ENCODE measurements around the gene DAZAP2.
"Not testable (repeated sequence)": the region's sequence is repeated elsewhere in the genome, so short reads cannot be mapped to it uniquely, and the experiment has no call there.

Gene DAZAP2

DNA sequence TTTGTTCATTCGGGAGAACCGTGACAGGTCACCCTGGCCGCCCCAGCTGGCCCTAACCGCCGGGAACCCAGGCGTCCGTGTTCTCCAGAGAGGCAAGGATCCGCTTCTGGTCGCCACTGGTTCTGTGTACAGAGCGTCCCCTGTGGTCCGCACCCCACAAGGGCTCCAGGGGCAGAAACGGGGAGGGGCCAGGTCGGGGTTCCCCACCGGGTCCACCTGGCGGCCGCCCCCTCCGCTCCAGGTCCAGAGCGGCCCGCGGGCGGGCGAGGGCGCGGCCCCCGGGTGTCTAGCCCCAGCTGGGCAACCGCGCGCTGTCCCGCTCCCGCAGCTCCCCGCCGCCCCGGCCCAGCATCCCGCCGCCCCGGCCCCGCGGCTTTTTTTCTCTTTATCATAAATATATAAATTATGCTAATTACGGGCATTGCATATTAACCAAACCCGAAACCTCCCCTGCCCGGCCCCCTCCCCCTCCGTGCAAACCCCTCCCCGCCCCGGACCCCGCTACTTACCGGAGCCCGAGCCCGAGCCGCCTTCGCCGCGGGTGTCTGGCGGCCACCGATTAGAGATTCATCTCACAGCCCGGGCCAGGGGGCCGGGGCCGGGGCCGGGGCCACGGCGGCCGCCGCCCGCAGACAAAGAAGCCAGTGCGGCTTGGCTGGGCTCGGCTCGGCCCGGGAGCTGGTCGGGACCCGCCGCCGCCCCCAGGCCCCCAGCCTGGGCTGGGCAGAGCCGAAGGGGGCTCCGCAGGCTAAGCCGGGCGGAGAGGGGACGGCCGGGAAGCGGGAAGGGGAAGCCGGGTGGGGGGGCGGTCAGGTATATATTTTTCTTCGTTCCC, 21.3 kb upstream of the DAZAP2 start:
- DNase-seq = peak; percentile 37

DNA sequence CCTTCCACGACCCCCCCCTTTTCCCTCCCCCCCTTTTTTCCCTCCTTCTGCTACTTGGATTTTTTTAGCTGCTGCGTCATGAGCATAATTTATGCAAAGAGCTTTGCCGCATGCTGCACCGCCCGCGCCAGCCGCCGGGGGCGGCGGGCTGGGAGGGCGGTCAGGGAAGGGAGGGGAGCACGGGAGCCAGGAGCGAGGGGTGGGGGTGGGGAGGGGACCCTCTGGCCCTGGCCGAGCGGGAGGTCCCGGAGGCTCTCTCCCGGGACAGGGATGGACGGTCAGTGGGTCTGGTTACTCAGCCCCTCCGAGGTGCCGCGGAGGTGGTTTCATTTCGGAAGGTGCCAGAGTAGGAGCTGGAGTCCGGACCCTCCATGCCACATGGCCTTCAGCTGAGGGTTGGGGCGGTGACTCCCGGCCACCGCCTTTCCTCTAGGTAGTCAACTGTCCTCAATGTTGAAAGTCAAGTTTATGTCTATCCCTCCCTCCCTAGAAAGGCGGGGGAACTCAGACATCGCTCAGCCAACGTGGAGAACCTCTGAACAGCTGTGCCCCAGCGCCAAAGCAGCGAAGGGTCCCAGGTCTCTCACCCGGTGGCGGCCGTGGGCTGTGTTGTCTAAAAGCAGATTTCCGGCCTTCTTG, 20.5 kb upstream of the DAZAP2 start, which contains the start of gene POU6F1:
POU6F1 (minus strand) TSS at position 95 of the 639 bp plus-strand sequence. CDS start 11,226 bp downstream, outside the sequence.
- DNase-seq = peak; percentile 74

DNA sequence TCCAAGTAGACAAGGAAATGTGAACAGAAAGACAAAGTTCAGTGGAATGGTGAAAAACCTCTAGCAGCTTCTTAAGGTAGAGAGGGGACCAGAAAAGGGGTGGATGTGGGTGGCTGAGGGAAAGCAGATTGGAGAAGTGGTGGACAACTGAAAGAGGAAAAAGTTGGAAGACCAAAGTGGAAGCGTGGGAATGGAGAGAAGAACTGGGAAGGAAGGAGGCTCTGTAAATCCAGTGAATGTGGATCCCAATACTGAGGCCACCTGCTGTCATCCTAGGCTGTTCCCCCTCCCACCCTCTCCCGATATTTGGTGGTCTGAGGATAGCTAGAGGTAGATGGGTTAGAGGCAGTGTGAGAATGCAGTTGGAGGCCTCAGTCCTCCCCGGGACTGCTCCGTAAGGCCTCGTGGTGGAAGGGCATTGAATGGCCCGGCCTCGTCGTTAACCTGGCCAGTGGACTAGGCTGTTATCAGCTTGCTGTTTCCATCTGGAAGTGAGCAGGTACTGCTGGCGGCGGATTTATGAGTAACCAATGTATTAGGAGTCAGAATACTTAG, 19.9 kb upstream of the DAZAP2 start:
- DNase-seq = no peak

DNA sequence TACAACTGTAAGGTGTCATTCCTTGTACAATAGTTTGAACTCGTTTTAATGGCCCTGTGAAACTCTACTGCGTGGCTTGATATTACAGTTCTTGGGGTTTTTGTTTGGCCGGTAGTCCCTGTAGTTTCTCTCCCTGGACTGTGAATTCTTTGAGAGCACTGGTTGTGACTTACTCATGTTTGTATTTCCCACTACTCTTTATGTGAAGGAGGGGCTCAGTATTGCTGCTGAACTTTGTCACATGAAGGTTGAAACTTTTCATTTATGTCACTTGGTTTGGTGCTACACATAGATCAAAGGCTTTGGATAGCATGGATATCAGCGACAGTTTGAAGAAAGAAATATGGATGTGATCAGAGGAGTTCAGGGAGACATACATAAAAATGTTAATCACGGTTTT, 19.3 kb upstream of the DAZAP2 start:
- DNase-seq = no peak

DNA sequence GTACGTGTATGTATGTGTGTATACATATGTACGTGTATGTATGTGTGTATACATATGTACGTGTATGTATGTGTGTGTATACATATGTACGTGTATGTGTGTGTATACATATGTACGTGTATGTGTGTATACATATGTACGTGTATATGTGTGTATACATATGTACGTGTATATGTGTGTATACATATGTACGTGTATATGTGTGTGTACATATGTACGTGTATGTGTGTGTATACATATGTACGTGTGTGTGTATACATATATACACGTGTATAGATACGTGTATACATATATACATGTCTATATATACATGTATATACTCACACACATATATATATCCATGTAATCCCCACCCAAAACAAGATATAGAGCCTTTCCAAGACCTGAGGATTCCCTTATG, 18.8 kb upstream of the DAZAP2 start:
- not testable (repeated sequence) for DNase-seq

DNA sequence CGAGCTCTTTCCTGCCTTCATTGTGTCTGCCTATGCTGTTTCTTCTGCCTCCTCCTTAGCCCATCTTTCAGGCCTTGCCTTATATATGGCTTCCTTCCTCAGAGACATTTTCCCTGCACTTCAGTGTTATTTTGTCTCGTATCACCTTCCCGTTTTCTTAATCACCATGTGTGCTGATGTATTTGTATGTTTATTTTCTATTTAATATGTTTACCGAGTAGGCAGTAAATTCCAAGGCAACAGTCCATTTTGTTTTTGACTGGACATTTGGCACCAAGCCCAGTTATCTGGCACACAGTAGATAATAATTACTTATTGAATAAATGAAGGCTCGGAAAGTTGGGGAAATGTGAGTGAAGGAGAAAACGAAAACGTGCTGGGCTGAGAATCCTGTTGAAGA, 16.2 kb upstream of the DAZAP2 start:
- DNase-seq = no peak

DNA sequence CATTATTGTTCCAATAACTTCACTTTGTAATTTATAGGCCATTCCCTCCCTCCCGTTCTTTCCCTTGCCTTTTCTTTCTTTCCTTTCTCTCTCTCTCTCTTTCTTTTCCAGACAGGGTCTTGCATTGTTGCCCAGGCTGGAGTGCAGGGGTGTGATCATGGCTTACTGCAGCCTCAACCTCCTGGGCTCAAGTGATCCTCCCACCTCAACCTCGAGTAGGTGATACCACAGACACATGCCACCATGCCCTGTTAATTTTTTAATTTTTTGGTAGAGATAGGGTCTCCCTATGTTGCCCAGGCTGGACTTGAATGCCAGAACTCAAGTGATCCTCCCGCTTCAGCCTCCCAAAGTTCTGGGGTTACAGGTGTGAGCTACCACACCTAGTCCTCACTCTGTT, 14.0 kb upstream of the DAZAP2 start:
- DNase-seq = no peak

DNA sequence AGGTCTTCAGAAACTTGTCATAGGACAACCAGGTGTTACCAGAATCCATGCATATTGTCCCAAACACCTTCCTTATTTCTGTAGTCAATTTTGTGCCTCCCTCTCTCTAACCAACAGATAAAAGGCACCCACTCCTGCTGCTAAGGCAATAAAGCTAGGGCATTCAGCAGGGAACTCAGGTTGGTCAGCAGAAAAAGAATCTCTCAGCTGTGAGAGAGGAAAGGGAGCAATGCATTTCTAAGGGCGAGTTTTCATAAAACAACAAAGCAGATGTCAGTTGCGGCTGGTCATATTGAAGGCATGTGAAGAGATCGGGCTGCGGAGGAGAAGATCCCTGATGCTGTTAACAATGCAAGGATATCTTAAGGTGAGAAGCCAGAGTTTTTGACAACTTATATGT, 13.4 kb upstream of the DAZAP2 start:
- DNase-seq = no peak

DNA sequence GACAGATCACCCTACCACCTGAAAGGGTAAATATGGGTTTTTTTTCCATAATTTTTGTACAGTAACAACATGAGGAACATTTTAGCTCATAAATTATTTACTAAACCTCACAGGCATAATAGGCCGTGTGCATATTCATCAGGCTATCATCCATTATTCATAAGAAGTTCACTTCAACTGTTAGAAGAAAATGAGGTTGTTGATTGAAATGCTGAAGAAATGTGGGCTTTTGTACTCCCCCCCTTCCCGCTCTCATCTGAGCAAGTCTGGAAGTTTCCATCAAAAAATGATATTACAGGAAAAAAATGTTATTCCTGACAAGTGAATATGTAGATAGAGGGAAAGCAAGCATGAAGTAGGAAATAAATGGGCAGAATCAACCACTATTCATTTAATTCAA, 12.9 kb upstream of the DAZAP2 start:
- no peak for DNase-seq

DNA sequence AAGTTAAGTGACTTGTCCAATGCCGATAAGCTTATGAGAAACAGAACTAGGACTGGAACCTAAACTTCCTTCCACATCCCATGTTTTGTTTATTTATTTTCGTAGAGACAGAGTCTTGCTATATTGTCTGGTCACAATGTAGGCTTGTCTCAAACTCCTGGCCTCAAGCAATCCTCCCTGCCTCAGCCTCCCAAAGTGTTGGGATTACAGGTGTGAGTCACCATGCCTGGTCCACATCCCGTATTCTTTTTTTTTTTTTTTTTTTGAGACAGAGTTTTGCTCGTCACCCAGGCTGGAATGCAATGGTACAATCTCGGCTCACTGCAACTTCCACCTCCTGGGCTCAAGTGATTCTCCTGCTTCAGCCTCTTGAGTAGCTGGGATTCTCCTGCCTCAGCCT, 11.5 kb upstream of the DAZAP2 start:
- DNase-seq = not testable (repeated sequence)

DNA sequence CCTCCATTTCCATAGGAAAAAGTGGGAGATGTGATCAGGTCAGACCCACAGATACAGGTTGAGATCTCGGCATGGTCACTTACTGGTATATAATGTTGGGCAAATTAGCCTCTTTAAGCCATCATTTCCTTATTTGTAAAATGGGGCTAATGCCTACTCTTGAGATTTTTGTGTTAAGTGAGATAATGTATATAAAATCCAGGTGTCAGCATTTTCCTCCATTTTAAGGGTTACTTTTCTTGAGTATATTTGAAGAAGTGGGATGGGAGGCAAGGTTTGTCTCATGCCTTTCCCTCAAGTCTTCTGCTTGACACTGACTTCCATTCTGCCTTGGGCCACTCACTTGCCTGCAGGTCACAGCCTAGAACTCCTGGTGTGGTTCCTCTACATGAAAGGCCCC, 10.7 kb upstream of the DAZAP2 start:
- no peak for DNase-seq

DNA sequence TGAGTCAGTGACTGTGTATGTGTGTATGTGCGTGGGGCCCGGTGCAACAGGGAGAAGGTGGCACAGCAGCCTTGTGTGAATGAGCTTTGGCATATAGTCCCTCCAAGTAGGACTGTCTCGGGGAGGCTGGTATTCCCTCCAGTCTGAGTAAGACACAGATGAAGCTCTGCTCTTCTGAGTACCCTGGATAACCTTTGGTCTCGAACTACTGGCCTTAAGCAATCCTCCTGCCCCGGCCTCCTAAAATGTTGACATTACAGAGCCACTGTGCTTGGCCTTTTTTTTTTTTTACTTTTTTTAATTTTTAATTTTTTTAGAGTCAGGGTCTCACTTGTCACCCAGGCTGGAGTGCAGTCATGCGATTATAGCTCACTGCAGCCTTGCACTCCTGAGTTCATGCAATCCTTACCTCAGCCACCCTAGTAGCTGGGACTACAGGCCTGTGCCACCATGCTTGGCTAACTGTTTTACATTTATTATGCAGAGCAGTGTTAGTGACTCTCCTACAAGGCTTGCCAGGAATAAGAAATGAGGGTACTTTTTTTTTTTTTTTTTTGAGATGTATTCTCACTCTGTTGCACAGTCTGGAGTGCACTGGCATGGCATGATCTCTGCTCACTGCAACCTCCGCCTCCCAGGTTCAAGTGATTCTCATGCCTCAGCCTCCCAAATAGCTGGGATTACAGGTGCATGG, 9.4 kb upstream of the DAZAP2 start:
- DNase-seq = no peak

DNA sequence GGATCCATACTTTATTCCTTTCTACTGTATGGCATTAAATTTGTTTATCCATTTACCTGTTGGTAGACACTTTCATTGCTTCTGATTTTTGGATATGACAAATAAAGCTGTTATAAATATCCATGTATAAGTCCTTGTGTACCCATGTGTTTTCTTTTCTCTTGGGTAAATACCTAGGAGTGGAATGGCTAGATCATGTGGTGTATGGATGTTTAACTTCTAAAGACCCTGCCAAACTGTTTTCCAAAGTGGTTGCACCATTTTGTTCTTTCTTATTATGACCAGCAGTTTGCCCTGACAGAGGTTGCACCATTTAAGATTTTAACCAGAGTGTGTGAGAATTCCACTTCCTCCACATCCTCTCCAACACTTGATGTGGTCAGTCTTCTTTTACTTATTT, 6.0 kb upstream of the DAZAP2 start:
- no peak for DNase-seq

DNA sequence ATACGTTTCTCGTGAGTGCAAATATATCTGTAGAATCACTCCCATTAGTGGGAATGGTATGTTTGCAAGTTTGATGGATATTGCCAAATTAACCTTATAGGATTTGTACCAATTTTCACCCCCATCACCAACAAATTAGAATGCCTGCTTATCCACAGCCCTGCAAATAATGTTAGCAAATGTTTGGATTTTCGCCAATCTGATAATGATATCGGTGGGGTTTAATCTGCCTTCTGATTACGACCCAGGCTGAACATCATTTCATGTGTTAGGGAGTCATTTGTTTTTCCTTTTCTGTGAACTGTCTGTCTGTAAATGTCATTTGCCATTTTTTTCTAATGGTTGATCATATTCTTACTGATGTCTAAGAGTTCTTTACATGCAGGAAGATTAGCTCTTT, 4.1 kb upstream of the DAZAP2 start:
- no peak for DNase-seq

DNA sequence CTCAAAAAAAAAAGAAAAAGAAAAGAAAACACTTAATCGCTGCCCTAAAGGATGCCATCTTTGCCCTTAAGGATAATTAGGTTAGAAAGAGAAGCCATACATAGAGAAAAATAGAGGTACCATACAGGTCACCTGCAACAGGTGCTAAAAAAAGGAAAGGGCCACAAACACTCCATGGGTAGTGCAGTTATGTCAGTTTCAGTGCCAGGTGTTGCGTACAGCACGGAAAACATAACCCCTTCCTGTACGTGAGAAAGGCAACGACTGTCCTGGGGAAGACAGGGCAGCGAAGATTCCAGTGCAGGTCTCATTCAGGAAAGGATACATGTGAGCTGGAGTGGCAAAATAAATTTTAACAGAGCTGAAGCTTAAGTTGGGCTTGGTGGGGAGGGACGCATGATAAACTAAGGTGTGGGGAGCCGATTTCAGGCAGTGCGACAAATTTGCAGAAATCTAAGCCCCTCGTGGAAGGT, 553 bp upstream of the DAZAP2 start:
- no peak for DNase-seq

DNA sequence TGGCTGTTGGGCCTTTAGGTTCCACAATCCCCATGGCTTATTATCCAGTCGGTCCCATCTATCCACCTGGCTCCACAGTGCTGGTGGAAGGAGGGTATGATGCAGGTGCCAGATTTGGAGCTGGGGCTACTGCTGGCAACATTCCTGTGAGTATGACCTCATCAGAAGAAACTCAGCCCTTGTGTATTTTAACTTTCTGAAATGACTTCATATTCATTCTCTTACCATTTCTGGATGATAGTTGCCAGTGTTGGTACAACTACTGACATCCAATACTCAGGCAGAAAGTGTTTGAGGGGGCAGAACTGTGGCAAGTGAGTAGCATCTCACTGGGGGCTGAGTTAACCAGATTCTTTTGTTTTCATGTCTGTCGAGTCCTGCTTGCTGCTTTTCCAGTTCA, 2.3 kb downstream of the DAZAP2 start:
- no peak for DNase-seq

DNA sequence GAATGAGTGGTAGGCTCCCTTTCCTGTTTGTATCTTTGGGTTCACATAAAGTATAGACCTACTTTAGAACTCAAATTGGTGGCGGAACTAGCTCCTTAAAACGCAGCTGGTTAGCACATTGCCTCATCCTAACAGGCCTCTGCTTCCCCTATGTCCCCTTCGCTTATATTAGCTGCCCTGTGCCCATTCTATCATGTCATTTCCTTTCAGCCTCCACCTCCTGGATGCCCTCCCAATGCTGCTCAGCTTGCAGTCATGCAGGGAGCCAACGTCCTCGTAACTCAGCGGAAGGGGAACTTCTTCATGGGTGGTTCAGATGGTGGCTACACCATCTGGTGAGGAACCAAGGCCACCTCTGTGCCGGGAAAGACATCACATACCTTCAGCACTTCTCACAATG, 3.5 kb downstream of the DAZAP2 start:
- DNase-seq = no peak

DNA sequence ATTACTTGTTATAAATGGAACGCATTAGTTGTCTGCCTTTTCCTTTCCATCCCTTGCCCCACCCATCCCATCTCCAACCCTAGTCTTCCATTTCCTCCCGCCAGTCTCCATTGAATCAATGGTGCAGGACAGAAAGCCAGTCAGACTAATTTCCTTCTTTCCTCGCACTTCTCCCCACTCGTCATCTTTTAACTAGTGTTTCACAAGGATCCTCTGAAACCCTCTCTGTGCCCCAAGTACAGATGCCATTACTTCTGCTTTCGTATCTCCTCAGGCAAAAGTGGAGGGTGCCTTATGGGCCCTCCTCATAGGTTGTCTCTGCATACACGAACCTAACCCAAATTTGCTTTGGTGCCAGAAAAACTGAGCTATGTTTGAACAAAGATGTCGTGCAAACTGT, 4.2 kb downstream of the DAZAP2 start:
- DNase-seq = no peak

DNA sequence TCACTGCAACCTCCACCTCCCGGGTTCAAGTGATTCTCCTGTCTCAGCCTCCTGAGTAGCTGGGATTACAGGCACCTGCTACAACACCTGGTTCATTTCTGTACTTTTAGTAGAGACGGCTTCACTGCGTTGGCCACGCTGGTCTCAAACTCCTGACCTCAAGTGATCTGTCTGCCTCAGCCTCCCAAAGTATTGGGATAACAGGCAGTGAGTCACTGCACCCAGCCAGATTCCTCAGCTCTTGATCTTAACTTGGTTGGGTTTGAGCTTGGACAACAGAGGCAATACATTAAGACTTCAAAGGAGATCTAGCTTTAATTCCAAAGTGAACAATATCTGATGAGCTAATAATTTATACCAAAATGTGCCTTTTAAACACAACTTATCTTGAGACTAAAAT, 5.6 kb downstream of the DAZAP2 start:
- DNase-seq = no peak

DNA sequence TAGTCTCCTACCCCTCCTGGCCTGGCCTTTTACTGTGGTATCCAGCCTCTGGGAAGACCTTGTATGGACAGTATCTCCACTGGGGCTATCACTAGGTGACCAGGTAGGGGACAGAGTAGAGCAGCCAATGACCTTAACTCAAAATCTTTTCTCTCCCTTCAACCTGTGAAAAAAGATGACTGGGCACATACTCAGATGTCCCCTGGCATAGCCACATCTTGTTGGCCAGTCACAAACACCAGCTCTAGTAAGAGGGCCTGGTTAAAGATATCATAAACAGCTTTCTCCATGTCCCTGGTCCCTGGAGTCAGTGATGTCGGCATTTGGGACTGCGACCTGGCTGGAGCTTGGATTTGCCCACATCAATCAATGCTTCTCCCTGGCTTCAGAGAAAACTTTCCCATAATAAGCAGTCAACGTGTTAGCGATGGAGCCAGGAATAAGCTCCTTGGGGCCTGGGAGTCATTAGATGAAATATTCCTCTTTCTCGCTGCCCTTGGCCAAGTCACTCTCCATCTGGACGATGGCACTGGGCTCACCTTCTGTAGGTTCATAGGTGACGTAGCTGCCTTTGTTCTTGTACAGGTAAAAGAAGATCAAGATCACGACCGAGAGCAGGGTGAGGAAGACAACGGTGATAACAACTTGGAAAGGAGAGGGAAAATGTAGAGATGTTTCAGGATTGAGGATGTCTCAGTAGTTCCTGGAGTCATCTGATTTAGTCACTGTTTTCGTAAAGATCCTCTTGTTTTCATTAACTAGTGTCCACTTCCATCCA, 7.0 kb downstream of the DAZAP2 start:
- DNase-seq = no peak

DNA sequence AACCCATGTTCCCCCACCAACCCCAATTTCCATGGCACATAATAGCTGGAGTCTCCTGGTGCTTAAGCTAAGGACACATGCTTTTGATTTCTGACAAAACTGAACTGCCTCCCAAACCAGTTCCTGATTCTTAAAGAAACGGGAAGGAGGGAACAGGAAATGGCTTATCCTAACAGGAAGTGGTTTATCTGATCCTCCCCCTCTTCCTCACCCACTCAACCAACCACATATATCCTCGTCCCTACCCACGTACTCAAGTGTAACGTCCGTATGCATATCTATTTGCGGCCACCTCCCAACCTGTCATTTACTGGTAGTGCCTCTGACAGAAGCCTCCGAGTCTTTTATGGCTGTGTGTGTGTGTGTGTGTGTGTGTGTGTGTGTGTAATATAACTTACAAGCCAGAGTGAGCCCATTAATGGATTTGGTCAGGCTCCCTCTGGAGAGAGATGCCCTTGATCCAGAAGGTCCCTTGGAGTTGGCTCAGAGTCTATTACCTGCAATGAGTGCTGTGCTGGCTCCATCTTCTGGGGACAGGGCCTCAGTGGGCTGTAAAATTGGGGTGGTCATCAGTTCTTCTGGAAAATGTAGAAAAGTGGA, 7.7 kb downstream of the DAZAP2 start:
- no peak for DNase-seq

DNA sequence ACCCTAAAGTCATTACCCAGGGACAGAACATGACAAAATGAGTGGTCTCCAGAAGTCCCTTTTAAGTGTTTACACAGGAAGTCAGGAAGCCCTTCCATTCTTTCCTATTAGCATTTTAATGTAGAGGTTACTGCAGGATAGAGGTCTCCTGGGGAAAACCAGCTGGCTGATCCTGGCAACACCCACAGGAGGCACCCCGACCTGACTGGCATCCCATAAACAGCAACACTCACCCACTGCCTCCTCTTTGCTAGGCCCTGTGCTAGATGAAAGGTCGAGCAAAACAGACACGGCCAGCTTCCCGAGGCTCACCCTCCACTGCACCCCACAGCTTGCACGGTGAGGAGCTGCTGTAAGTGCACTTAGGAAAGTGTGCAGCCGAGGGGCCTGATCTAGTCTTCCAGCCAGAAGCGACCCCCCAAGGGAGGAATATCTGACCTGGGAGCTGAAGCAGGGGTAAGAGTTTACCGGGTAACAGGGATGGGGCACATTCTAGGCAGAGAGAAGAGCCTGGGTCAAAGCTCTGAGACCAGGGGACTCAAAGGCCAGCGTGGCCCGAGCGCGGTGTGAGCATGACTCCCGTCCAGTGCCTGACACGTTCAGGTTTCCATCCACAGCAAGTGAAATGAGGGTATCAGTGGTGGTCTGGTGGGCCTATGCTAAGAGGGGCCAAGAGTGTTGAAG, 9.0 kb downstream of the DAZAP2 start:
- DNase-seq = no peak
